Psoas muscle (tissue), 8 donors: ENCODE results near the gene DGKB. TPM values are rescaled to one million over a fixed set of nuclear protein-coding genes. Genes with fewer than 3 reads are reported as not detected.

Experiments used
- ATAC-seq, 4 donors: fragments of 200-7000 bp; cut with Tn5 transposase; one replicate each; pipeline ENCODE4 v1.9.1; 2020; ENCODE audit warnings: moderate library complexity in 3 of 4, mild to moderate bottlenecking in 2 of 4
- DNase-seq, 2 donors: peaks; one replicate each; pipeline ENCODE4 v3.0.0-alpha.2; 2020
- H3K27ac ChIP-seq: fragments of 200-600 bp; one replicate; pipeline ENCODE4 v1.8.0; 2022
- H3K27me3 ChIP-seq, 3 donors: fragments of 200-600 bp in 1 of 3; one replicate each; pipeline versions ENCODE4 v1.6.1 to v1.8.0; 2013 to 2022; ENCODE audit warnings: low read length in 2 of 3, mild to moderate bottlenecking in 2 of 3, moderate library complexity in 1 of 3; ENCODE audit not compliant: insufficient read depth in 3 of 3
- H3K36me3 ChIP-seq, 2 donors: fragments of 200-600 bp in 1 of 2; one replicate each; pipeline versions ENCODE4 v1.6.1 to v1.8.0; 2013 to 2022; ENCODE audit warnings: low read depth in 1 of 2, mild to moderate bottlenecking in 1 of 2, moderate library complexity in 1 of 2; ENCODE audit not compliant: insufficient read depth in 1 of 2
- H3K4me1 ChIP-seq: fragments of 200-600 bp; one replicate; pipeline ENCODE4 v1.8.0; 2022
- H3K4me3 ChIP-seq: fragments of 200-600 bp; one replicate; pipeline ENCODE4 v1.8.0; 2022; ENCODE audit warnings: mild to moderate bottlenecking
- H3K9me3 ChIP-seq: fragments of 200-600 bp; one replicate; pipeline ENCODE4 v1.8.0; 2022
- CTCF ChIP-seq: fragments of 200-600 bp; IDR thresholded peaks from one replicate; pipeline ENCODE4 v1.8.0; 2022; ENCODE audit warnings: antibody characterized with exemption
- WGBS, 3 donors: extraction: QIAGEN DNeasy Blood & Tissue Kit; methylation state at CpG; one replicate each; pipeline versions ENCODE4 v1.1.6 to v1.1.7; 2013; 5-methylcytosine and 5-hydroxymethylcytosine counted together
- intact Hi-C, 2 donors: fragments of 100-400 bp; cut with DNase I; formaldehyde crosslinking; loops; one replicate each; pipeline versions ENCODE4 v1.11.0 to v1.14.2; 2022
- polyA plus RNA-seq, 3 donors: library from polyadenylated mRNA; stranded (reverse); fragments of 200-250 nt; gene quantifications; one replicate each; pipeline ENCODE4 v1.2.3, GENCODE V29; 2013
- total RNA-seq, 4 donors: library from RNA; stranded (reverse); fragmentation: NEBNext Ultra II Directional in 2 of 4; extraction: Animal tissue kit (Norgen Biotek cat#: 25700) in 2 of 4; gene quantifications; one replicate each; pipeline versions ENCODE4 v1.2.1 to v1.2.4, GENCODE V29; 2021 to 2023
- donor health status: healthy with polysubstance abuse.
- donor health status: DM: no; HTN: no; CAD: no; lungs with moderate emphysema.
- donor health status: Bipolar disorder and iron deficiency.
- donor health status: healthy.
- donor health status: DM: yes; HTN: yes; CAD: no.
- donor health status: DM: no; HTN: no; CAD: no.
- donor health status: DM: no; HTN: no; CAD: no.
- donor health status: DM: yes; HTN: yes; CAD: no.

DGKB gene
- total and polyA plus RNA-seq, 7 donors = 0.01 to 0.26 (median 0.04) TPM; not detected in 2

GRCh38 chr7:14504134-14504533, 398.4 kb downstream of the DGKB start:
- Histone ChIP-seq H3K4me1 (no peaks in the 10 kb centered on the region), H3K27ac (no peak overlapping the region), H3K36me3 (no peaks in the 10 kb centered on the region), H3K9me3 (no peaks in the 10 kb centered on the region), H3K27me3 (no peaks in the 10 kb centered on the region), H3K4me3 (no peak overlapping the region)
- intact Hi-C loops = no loop called here
- ATAC-seq (no peak), DNase-seq (no peak)
- no peak for TF ChIP-seq CTCF
- WGBS, 3 donors = 19 to 40% (median 24%) methylated on average over 2 of the region's 2 CpGs

GRCh38 chr7:14503623-14504022, 398.9 kb downstream of the DGKB start:
- H3K4me1 ChIP-seq = no peaks in the 10 kb centered on the region
- H3K4me3 ChIP-seq = no peak overlapping the region
- intact Hi-C loops = no loop called here
- no peaks in the 10 kb centered on the region for H3K9me3 ChIP-seq
- no peaks in the 10 kb centered on the region for H3K27me3 ChIP-seq
- no peaks in the 10 kb centered on the region for H3K36me3 ChIP-seq
- DNase-seq (no peak), ATAC-seq (no peak)
- 86 to 87% (median 87%) methylated on average over 2 of the region's 2 CpGs for WGBS, 3 donors
- no peak overlapping the region for H3K27ac ChIP-seq
- no peak for TF ChIP-seq CTCF

- H3K27ac ChIP-seq = no peak overlapping the region
- no peaks in the 10 kb centered on the region for H3K27me3 ChIP-seq
- intact Hi-C loops = no loop called here
- TF ChIP-seq CTCF = no peak
- H3K4me3 ChIP-seq = no peak overlapping the region
- ATAC-seq (no peak), DNase-seq (no peak)
- H3K4me1 ChIP-seq = no peaks in the 10 kb centered on the region
- no peaks in the 10 kb centered on the region for H3K9me3 ChIP-seq
- WGBS, 3 donors = 95 to 96% (median 95%) methylated on average over 2 of the region's 2 CpGs
- H3K36me3 ChIP-seq = no peaks in the 10 kb centered on the region
Measured at GRCh38 chr7:14501436-14501835, 401.1 kb downstream of the DGKB start.

- intact Hi-C loops = no loop called here
- Histone ChIP-seq H3K36me3 (no peaks in the 10 kb centered on the region), H3K27me3 (no peaks in the 10 kb centered on the region), H3K9me3 (no peaks in the 10 kb centered on the region), H3K4me1 (no peaks in the 10 kb centered on the region), H3K4me3 (no peak overlapping the region), H3K27ac (no peak overlapping the region)
- no peak for ATAC-seq
- WGBS, 3 donors = 79 to 87% (median 85%) methylated on average over 1 of the region's 1 CpG
- no peak for DNase-seq
- TF ChIP-seq CTCF = no peak
Measured at GRCh38 chr7:14497390-14497789, 405.2 kb downstream of the DGKB start.

- Histone ChIP-seq H3K27me3 (no peaks in the 10 kb centered on the region), H3K9me3 (no peaks in the 10 kb centered on the region), H3K4me3 (no peak overlapping the region), H3K27ac (no peak overlapping the region), H3K36me3 (no peaks in the 10 kb centered on the region), H3K4me1 (no peaks in the 10 kb centered on the region)
- intact Hi-C loops = no loop called here
- no peak for TF ChIP-seq CTCF
- DNase-seq (no peak), ATAC-seq (no peak)
- 57 to 70% (median 63%) methylated on average over 2 of the region's 2 CpGs for WGBS, 3 donors
Measured at GRCh38 chr7:14495633-14496032, 406.9 kb downstream of the DGKB start.
